NCI-H69 (cell line): Measurements from ENCODE around the gene CFAP97D2.
"Not testable (repeated sequence)": the region's sequence is repeated elsewhere in the genome, so short reads cannot be mapped to it uniquely, and the experiment has no call there.

ENCODE experiments used
- DNase-seq: peaks from one replicate; lab custom pipeline; 2025; lab: John Stamatoyannopoulos, UW

Gene CFAP97D2

DNA sequence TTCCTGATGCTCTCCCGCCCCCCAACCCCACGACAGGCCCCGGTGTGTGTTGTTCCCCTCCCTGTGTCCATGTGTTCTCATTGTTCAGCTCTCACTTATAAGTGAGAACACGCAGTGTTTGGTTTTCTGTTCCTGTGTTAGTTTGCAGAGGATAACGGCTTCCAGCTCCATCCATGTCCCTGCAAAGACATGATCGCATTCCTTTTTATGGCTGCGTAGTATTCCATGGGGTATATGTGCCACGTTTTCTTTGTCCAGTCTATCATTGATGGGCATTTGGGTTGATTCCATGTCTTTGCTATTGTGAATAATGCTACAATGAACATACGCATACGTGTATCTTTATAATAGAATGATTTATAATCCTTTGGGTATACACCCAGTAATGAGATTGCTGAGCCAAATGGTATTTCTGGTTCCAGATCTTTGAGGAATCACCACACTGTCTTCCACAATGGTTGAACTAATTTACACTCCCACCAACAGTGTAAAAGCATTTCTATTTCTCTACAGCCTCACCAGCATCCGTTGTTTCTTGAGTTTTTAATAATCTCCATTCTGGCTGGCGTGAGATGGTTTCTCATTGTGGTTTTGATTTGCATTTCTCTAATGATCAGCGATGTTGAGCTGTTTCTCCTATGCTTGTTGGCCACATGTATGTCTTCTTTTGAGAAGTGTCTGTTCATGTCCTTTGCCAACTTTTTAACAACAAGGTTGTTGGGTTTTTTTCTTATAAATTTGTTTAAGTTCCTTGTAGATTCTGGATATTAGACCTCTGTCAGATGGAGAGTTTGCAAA is 20.0 kb upstream of the CFAP97D2 start:
- not testable (repeated sequence) for DNase-seq

- no peak for DNase-seq
Observed at GRCh38 chr13:114161028-114161556, 18.0 kb upstream of the CFAP97D2 start.

DNA sequence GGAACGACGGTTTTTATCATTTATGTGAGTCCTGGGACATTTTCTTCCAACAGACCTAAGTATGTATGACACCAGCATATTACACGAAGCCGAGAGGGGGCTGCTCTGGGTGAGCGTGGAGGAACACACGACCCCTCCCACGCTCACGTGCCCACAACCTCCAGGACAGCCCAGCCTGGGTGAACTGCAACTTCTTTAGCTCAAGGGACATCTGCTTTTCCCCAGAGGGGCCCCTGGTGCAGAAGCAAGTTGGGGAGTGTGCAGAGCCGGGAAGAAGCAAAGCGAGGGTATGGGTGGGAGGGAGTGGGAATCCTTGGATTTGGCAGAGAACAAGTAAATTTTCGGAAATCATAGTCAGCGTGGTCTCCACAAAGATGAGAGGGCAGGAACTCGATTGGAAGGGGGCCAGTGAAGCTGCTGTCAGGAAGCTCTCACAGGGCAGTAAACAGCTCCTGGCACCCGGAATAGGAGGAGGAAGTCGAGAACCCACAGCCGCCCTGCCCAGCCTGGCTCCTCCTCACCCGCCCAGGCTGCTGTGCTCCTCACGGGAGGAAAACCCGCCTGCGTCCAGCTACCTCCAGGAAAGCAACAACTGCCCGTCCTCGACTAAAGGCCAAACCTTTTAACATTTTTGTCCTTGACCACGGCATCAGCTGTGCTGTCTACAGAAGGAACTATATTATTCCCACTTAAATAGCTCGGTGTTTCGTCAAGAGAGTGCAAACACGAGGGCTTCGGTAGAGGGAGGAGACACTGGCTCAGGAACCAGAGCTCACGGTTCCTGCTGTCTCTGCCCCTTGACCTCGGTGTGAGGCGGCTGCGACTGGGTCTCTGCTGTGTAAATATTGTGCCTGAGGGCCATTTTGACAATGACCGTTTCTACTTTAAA is 17.2 kb upstream of the CFAP97D2 start:
- DNase-seq, result peak; percentile 62

- no peak for DNase-seq
Observed at GRCh38 chr13:114162533-114162922, 16.5 kb upstream of the CFAP97D2 start.

GRCh38 chr13:114164053-114164452 is 15.0 kb upstream of the CFAP97D2 start:
- DNase-seq, result no peak

DNA sequence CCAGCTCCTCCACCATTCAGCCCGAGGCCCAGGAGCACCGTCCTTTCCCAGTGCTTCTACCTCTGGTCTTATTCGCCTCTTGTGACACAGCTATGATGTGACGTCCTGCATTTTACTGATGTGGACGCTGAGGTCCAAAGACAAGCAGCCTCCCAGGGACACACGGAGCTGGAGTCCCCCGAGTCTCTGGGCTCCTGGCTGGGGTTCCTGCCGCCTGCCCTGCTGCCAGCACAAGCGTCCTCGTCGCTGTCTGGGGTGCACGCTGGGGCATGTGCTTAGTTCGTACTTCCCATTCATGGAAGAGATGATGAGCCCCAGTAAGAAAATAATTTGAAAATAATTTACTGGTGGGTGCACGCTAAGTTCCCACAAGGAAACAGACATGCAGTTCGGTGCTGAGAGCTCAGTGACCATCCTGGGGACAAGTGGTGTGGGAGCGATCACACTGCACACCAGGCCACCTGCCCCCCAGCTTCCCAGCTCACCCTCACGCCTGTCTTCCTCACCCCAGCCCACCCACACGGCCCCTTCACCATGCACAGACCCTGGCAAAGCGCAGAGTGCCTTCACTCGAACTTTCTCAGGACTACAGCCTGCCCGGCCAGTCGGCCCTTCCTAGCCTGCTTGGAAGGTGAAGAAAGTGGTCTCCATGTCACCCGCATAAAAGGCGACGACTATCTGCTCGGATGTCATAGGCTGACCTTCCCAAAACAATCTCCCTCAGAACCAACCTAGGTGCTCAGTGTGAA is 14.2 kb upstream of the CFAP97D2 start:
- DNase-seq, result no peak

DNA sequence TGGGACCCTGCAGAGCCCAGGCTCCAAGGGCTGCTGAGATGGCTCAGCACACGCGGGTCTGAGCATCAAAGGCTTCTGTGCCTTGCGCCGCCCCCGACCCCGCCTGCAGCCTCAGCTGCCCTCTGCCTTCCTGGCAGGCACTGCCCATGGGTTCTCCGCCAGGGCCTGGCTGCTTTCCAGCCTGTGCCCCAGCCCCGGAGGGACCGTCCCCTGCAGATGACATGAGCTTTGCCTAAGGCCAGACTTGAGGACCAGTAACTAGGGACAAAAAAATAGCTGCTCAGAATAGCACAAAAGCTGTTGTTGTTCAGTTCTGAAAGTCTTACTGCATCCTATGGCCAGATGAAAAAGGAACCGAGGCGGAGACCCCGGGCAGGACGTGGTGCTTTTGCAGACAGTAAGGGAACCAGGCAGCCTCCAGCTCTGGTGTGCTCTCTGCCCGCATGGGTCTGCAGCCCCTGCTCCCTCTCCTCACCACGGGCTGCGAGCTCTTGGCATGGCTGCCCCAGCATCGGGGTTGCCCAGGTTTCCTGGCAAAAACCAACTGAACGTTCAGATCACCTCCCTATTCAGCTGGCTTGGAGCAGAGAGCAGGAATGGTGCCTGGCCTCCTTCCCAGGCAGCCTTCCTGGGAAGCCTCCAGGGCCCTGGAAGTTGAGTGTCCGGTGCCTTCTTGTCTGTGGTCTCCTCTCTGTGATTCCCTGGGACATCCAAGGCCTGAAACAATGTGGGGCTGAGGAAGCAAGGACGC is 12.5 kb upstream of the CFAP97D2 start:
- peak; percentile 16 for DNase-seq

DNA sequence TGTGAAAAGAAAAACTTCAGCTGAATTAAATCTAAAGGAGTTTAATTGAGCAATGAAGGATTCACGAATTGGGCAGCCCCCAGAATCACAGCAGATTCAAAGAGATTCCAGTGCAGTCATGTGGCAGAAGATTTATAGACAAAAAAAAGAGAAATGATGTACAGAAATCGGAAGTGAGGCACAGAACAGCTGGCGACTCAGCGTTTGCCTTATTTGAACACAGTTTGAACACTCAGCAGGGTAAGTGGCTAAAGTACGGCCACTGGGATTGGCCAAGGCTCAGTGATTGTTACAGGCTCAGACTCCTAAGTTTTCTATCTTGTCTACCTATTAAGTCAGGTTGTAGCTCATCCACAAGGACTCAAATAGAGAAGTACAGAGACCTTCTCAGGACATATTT is 11.6 kb upstream of the CFAP97D2 start:
- no peak for DNase-seq

DNA sequence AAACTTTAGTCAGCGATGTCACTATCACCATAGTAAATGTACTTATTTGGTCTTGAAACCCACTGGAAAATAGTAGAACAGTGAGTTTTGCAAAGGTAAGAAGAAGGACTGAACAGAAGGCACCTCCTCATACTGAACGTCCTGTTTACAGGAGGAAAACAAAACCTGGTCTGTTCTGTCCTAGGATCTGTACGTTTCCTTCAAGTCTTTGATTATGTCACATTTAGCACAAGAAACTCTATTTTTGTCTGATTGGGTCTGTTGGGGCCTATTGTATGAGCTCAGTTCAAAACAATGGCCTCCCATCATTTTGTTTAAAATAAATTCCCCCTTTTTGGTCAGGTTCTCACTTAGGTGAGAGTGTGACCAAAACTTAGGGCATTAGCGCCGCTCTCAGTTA is 11.2 kb upstream of the CFAP97D2 start:
- DNase-seq, result no peak

DNA sequence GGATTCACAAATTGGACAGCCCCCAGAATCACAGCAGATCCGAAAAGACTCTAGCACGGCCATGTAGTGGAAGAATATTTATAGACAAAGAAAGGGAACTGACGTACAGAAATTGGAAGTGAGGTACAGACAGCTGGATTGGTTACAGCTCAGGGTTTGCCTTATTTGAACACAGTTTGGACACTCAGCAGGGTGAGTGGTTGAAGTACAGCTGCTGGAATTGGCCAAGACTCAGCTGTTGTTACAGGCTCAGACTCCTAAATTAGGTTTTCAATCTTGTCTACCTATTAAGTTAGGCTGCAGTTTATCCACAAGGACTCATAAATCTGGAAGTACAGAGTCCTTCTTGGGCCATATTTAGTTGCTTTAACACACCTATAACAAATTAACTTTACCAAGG is 5.8 kb upstream of the CFAP97D2 start:
- DNase-seq, result no peak

DNA sequence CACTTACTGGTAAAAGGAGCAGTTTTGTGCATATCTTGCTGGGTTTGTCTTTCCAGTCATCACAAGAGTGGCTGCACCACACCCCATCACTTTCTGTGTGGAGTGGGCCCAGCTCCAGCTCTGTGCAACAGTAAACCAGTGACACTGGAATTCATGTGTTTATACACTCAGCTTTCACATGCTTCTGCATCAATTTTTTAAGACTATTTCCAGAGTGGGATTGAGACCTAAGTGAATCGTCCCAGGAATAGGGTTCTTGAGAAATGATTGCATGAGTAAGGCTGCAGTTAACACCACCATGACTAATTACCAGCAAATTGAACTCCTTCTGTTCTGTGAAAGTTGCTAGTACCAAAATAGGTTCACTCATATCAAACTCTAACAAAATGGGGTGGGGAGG is 5.3 kb upstream of the CFAP97D2 start:
- DNase-seq, result no peak

DNA sequence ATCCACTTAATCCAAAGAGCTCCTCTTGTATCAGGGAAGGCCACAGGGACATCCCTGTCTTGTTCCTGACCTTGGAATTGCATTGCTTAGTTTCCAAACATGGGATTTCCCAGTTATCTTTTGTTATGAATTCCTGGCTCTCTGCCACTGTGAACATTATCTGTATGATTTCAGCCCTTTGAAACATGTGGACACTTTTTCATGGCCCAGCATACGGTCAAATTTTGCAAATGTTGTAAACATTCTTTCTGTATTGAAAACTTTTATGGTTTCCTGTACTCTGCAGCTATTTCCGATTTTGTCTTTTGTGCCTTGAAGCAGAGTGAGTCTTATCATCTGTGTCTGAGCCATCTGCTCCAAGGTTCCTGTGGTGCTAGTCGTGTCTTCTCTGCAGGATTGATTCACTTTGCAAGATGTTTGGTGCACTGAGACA is 4.5 kb upstream of the CFAP97D2 start:
- DNase-seq, result peak; percentile 27

- DNase-seq, result not testable (repeated sequence)
Observed at GRCh38 chr13:114176359-114176902, 2.6 kb upstream of the CFAP97D2 start.

- peak; percentile 12 for DNase-seq
Observed at GRCh38 chr13:114177245-114178010, 1.6 kb upstream of the CFAP97D2 start.

DNA sequence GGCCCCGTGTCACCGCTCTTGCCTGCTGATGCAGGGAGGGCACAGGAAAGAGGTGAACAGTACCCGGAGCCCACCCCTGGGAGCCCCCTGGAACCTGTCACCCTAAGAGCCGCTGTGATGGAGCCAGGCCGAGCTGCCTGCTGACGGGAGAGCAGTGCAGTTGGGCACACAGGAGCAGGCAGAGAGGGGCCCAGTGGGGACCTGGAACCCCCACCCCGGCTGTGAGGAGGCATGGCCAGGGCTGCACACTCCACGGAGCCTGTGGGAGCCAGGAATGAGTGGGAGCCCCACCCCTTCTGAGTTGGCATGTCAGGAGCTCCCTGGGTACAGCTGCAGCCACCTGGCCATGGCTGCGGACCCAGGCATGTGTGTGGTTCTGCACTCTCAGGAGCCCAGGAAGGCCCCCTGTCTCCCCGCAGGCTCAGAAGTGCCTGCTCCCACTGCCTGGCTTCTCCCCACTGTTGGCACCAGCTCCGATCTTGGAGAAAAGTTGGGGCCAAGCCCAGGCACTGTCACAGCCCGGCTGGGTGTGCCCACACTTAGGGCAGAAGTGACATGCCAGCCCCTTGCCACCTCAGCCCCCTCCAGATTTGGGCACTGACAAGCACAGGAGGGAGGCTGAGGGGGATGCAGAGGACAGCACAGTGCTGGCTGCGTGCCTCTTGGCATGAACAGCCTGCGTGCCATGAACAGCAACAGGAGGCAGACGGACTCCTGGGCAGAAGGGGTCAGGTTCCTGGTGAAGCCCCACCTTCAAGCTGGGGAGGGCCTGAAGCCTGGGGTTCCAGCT is 6.3 kb downstream of the CFAP97D2 start:
- DNase-seq, result no peak

DNA sequence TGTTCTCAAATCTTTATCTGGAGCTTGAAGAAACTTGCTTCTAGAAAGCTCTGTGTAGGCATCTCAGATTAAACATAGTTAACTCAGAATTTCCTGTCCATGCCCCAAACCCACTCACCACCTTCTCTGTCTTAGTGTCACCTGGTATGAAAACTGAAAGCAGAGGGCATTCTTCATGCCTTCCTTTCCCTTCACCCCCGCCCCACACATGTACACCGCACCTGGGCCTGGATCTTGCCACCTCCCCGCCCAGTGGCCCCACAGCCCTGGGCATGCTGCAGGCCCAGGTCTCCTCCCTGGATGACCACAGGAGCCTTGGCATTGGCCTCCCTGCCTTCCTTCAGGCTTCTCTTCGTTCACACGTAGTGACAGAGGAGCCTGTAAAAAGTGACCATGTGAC is 15.8 kb downstream of the CFAP97D2 start:
- DNase-seq, result no peak

DNA sequence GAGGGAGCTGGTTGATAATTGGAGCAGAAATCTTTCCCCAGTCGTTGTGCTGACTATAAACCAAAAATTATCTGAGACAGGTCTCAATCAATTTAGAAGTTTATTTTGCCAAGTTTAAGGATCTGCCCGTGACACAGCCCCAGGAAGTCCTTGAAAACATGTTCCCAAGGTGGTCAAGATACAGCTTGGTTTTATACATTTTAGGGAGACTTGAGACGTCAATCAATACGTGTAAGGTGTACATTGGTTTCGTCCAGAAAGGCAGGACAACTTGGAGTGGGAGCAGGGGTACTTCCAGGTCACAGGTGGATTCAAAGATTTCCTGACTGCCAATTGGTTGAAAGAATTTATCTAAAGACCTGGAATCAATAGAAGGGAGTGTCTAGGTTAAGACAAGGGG is 17.6 kb downstream of the CFAP97D2 start:
- no peak for DNase-seq

GRCh38 chr13:114198556-114198955 is 19.5 kb downstream of the CFAP97D2 start:
- no peak for DNase-seq

- not testable (repeated sequence) for DNase-seq
Observed at GRCh38 chr13:114199526-114199925, 20.5 kb downstream of the CFAP97D2 start.
